Ovary (tissue), 3 donors: ENCODE results near the gene ACKR2.

Source experiments
- CTCF ChIP-seq, 3 donors: fragments of 450-650 bp in 2 of 3; fragments of 200-600 bp in 1 of 3; IDR thresholded peaks; one replicate each; pipeline versions ENCODE4 v1.5.1 to v1.8.0; 2016 to 2022; ENCODE audit warnings: antibody characterized with exemption in 3 of 3, mild to moderate bottlenecking in 1 of 3
- EP300 ChIP-seq: sonication (generic); formaldehyde crosslinking; IDR thresholded peaks from one replicate; pipeline ENCODE4 v1.6.1; 2017; ENCODE audit warnings: antibody characterized with exemption
- POLR2A ChIP-seq: fragments of 450-650 bp; IDR thresholded peaks from one replicate; pipeline ENCODE4 v1.6.1; 2017; ENCODE audit warnings: antibody characterized with exemption, mild to moderate bottlenecking, moderate library complexity
- donor health status: DM: no; HTN: no; CAD: no.

GRCh38 chr3:42843713-42844411 is 34.6 kb downstream of the ACKR2 start:
- no peak for TF ChIP-seq CTCF (IDR thresholded peaks at IDR 0.05)
- no peak for TF ChIP-seq POLR2A
- no peak for TF ChIP-seq EP300
